NCI-H2196 (cell line): ENCODE results near the gene OR52A5.
"Not testable (repeated sequence)": the region's sequence is repeated elsewhere in the genome, so short reads cannot be mapped to it uniquely, and the experiment has no call there.

Source experiments
- DNase-seq: peaks from one replicate; lab custom pipeline; 2025; ENCODE audit not compliant: unreplicated experiment; lab: John Stamatoyannopoulos, UW

The OR52A5 gene

DNA sequence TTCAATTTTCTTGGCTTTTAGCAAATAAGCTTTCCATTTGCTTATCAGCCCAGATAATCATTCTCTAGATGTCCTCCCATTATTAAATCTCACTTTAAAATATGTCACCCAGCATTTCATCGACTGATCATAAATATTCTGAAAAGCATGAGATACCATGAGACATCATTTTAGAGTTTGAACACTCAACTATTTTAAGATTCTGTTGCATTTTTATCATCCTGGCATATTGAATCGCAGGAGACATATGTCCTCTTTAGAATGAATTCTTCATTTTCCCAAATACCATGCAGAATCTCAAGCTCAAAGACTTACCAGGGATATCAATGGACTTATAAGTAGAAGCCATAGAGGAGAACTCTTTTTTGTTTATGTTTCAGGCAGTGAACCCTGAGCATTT lies at the start of gene OR52A5:
Gene OR52A5 (minus strand): TSS at position 361 of the 400 bp plus-strand sequence. CDS start 5,714 bp downstream, outside the sequence.
- no peak for DNase-seq

DNA sequence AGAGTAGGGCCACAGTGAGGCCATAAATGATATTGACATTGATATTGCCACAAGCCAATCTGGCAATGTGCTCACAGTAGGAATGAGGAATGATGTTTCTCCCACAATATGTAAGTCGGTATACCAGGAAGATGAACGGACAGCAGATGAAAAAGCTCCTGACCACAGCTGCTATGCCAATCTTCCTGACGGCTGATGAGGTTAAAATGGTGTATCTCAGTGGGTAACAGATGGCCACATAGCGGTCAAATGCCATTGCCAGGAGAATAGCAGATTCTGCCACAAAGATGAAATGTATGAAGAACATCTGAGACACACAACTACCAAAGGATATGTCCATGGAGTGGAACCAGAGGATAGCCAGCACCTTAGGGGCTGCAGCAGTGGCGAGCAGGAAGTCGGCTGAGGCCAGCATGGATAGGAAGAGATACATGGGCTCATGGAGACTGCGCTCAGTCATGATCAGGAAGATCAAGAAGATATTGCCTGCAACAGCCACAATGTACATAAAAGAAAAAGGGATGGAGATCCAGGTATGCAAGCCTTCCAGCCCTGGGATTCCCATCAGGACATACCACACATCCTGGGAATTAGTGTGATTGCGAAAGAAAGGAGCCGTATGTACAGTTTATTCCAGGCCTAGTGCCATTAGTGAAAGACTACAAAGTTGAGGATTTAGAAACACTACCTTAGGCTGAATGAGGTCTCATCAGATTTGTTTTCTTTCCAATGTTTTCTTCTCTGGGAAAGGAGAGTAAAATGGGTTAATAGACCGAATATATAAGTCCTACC lies 40.1 kb upstream of the OR52A5 start:
- no peak for DNase-seq

DNA sequence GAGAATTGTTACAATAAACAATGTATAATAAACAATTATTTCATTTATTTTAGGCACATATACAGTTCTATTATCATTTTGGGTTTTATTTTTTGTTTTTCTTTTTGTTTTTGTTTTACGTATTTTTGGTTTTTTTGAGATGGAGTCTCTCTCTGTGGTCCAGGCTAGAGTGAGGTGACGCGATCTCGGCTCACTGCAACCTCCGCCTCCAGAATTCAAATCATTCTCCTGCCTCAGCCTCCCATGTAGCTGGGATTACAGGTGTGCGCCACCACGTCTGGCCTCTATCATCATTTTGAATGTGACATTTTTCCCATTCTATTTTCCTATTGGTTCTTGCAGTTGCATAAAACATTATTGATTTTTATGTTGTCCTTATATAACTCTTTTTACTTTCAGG lies 36.8 kb upstream of the OR52A5 start:
- no peak for DNase-seq

DNA sequence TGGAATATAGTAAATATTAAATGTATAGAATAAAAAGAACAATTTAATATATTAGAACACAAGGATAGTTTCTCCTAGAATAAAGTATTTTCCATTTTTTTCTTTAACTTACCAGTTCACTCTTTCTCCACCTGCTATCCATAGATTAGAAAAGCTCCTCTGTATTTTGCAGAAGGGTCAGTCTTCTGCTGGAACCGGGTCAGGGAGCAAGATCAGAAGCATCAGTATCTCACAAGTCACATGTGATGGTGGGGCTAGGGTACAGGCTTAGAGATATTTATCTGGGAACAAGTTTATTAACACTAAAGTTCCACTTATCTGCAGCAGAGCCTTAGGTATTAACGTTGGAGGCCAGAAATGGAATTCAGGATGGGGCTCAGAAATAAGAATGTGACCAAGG lies 33.7 kb upstream of the OR52A5 start:
- no peak for DNase-seq

DNA sequence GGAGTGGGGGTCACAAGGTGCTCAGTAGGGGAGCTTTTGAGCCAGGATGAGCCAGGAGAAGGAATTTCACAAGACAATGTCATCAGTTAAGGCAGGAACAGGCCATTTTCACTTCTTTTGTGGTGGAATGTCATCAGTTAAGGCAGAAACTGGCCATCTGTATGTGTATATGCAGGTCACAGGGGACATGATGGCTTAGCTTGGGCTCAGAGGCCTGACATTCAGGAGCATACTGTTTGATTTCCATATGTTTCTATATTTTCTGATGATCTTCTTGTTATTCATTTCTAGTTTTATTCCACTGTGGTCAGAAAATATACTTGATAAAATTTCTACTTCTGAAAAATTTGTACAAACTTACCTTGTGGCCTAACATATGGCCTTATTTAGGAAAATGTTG lies 27.7 kb upstream of the OR52A5 start:
- DNase-seq = not testable (repeated sequence)

DNA sequence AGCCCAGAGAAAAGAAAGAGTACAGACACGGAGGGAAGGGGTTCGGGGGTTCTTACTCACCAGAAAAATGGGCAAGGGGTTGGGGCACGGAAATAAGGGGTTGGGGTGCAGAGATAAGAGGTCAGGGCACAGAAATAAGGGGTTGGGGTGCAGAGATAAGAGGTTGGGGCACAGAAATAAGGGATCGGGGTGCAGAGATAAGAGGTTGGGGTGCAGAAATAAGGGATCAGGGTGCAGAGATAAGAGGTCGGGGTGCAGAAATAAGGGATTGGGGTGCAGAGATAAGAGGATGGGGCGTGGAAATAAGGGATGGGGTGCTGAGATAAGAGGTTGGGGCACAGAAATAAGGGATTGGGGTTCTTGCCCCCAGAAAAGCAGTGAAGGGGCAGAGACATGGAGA lies 26.7 kb upstream of the OR52A5 start:
- not testable (repeated sequence) for DNase-seq

DNA sequence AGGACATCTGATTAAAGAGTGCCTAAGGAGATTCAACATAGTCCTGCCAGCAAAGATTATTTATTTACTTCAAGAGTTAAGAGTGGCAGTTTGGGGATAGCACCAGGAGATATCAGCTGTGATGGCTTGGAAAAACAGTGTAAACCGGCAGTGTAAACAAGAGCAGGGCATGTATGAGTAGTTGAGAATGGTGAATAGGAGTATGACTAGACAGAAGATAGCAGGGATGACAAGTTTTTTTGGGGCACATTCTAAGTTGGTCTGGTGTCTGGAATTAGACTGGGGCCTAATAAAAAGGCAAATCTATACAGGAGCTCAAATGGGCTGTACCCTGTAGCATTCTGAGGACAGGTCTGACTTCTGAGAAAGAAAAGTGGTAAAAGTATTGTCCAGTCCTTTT lies 22.9 kb upstream of the OR52A5 start:
- DNase-seq = not testable (repeated sequence)

DNA sequence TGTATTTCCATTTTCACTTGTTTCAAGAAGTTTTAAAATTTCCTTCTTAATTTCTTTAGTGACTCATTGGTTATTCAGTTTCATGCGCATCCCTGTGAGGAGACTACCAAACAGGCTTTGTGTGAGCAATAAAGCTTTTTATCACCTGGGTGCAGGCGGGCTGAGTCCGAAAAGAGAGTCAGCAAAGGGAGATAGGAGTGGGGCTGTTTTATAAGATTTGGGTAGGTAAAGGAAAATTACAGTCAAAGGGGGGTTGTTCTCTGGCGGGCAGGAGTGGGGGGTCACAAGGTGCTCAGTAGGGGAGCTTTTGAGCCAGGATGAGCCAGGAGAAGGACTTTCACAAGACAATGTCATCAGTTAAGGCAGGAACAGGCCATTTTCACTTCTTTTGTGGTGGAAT lies 22.1 kb upstream of the OR52A5 start:
- not testable (repeated sequence) for DNase-seq

DNA sequence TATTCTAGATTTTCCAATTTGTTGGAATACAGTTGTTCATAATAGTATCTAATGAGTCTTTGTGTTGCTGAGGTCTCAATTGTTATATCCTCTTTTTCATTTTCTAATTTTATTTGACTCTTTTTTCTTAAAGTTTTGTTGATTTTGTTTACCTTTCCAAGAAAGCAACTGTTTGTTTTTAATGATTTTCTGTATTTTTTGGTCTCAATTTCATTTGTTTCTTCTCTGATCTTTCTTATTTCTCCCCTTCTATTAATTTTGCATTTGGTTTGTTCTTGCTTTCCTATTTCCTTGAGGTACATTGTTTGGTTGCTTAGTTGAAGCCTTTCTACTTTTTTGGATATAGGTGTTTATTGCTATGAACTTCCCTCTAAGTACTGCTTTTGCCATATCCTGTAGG lies 21.6 kb upstream of the OR52A5 start:
- no peak for DNase-seq

DNA sequence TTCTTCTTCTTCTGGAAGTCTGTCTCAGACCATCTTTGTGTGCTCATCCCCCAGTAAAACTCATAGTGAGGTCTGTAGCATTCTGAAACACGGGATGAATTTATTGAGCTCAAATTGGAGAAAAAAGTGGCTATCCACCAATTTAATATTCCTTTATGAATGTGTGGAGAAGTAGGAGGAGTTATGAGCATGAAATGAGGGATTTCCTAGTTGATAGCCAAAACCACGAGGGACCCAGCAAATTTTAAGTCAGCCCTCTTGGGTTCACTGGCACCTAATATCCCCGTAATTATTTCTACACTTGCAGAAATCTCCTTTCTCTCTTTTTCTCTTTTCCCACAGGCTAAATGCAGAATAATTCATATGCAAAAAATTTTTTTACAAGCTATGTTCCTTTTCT lies 16.5 kb upstream of the OR52A5 start, which contains the start of gene OR52A1:
Gene OR52A1 (minus strand): TSS at position 101 of the 400 bp plus-strand sequence. CDS start 2,388 bp downstream, outside the sequence.
- no peak for DNase-seq

DNA sequence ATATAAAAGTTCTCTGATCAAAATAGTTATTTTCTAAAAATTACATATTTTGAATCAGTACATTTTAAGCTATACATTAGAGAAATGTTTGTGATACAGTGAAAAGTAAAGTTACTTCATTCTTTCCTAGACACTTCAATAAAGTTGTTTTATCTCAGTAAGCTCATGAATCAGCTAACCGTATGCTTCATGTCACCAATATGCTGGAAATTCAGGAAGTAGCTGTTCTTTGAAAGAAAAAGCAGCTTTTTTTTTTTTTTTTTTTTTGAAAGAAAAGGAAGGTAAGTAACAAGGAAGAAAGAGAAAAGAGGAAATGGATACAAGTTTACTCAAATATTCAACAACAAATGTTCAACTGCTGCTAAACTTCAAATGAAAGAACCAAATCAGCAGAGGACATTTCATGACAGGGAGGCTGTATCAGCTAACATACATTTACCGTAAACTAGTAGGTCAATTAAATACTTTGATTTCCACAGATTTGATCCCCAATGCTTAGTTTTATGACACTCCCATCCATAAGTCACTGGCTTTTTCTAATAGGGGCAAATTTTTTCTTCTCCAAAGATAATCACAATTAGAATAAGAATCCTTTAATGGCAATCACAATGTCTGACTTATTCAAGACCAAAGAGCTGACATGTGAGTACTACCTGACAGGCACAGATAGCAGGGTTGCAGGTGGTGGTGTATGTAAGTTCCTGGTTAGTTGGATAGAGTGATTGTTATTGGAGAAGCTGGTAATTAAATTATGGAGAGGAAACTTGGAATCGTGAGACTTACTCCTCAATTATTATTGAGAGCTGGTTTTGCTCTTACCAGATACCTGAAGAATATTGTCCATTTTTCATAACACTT lies 15.6 kb upstream of the OR52A5 start:
- no peak for DNase-seq

DNA sequence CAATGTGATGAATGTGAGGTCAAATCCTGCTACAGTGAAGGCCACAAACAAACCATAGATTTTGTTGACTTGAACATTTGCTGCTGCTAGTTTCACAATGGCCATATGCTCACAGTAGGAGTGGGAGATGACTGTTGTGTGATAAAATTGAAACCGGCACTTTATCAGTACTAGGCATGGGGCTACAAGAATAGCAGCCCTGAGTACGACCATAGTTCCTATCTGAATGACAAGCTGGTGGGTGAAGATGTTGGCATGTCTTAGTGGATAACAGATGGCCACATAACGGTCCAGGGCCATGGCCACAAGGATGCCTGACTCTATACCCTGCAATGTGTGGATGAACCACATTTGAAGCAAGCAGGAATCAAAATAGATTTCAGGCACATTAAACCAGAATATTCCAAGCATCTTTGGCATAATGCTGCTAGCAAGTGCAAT lies 13.6 kb upstream of the OR52A5 start:
- DNase-seq = no peak

DNA sequence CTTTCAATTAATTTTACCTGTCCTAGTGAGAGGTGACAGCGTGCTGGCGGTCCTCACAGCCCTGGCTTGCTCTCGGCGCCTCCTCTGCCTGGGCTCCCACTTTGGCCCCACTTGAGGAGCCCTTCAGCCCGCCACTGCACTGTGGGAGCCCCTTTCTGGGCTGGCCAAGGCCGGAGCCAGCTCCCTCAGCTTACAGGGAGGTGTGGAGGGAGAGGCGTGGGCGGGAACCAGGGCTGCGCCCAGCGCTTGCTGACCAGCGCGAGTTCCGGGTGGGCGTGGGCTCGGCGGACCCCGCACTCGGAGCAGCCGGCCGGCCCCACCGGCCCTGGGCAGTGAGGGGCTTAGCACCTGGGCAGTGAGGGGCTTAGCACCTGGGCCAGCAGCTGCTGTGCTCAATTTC lies 6.0 kb upstream of the OR52A5 start:
- not testable (repeated sequence) for DNase-seq

DNA sequence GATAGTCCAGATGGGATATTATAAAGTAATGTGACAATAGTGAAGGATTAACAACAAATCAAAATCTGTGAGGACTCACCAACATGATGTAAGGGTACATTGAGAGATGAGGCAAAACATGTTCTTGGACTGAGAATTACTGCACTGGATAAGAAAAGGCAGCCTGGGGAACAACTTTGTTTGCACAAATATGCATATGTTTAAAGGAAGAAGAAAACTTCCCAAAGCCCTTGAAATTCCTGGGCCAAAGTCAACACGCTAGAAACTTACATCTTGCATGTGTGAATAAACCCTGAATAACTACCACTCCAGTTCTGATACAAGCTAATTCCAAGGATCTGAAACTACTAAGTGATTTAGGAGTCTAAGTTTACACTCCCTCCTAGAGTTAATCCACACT lies 1.1 kb downstream of the OR52A5 start:
- no peak for DNase-seq

DNA sequence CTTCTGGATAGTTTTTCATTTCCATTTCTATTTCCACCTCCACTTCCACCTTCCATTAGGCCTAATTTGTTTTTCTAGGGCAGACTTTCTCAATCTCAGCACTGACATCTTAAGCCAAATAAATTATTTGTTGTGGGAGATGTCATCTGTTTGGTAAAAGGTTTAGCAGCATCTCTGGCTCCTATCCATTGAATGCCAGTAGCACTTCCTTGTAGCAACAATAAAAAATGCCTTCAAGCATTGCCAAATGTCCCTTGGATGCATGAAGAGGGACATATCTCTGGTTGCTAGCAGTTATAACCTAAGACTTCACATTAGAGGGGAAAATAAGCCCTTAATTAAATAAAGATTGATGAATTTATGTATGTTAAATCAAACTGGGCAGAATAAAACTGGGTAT lies 1.9 kb downstream of the OR52A5 start:
- DNase-seq = no peak

DNA sequence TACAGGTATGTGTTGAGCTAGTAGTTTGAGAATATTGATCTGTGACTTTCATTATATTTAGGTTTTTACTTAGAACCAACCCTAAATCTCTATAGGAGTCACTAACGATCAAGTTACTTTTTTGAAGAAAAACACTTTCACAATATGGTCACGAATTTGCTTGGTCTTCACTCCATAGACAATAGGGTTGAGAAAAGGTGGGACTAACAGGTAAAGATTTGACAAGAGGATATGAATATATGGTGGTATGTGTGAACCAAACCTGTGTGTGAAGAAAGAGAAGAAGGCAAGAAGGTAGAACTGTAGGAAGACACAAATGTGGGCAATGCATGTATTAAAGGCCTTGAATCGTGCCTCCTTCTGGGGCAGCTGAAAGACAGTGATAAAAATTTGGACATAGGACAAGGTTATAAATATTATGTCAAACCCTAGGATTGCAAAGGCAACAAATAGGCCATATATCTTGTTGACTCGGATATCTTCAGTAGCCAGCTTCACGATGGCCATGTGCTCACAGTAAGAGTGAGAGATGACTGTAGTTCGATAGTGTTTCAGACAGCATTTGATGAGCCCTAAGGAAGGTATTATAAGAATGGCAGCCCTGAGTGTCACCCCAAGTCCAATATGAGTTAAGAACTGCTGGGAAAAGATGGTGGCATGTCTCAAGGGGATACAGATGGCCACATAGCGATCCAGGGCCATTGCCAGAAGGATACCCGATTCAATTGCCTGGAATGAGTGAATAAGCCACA lies 6.4 kb downstream of the OR52A5 start:
- no peak for DNase-seq

DNA sequence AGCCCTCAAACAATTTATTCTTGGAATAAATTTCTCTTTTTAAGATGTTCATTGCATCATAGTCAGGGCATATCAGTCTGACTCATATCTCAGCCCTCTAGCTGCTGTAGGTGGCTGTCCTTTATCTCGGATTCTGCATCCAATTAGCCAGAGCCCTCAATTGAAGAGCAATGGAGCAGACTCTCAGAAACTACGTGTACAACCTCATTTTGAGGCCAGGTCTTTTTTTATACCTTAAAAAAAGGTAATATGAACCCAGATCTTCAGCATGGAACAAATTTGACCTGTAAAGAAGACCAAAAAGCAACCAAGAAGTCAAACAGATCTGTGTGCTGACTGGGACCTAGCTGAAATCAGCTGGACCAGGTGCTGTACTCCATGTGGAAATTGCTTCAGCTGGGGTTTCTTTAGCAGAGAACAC lies 8.7 kb downstream of the OR52A5 start:
- no peak for DNase-seq

DNA sequence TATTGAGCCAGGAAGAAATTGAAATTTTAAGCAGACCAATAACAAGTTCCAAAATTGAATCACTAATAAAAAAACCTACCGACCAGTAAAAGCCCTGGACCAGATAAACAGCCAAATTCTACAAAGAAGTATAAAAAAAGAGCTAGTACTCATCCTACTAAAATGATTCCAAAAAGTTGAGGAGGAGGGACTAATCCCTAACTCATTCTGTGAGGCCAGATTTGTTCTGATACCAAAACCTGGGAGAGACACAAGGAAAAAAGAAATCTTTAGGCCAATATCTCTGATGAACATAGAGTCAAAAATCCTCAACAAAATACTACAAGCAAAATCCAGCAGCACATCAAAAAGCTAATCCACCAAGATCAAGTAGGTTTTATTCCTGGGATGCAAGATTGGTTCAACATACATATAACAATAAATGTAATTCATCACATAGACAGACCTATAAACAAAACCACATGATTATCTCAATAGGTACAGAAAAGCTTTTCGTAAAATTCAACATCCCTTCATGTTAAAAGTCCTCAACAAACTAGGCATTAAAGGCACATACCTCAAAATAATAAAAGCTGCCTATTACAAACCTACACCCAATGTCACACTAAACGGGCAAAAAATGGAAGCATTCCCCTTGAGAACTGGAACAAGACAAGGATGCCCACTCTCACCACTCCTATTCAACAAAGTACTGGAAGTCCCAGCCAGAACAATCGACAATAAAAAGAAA lies 13.1 kb downstream of the OR52A5 start:
- no peak for DNase-seq

DNA sequence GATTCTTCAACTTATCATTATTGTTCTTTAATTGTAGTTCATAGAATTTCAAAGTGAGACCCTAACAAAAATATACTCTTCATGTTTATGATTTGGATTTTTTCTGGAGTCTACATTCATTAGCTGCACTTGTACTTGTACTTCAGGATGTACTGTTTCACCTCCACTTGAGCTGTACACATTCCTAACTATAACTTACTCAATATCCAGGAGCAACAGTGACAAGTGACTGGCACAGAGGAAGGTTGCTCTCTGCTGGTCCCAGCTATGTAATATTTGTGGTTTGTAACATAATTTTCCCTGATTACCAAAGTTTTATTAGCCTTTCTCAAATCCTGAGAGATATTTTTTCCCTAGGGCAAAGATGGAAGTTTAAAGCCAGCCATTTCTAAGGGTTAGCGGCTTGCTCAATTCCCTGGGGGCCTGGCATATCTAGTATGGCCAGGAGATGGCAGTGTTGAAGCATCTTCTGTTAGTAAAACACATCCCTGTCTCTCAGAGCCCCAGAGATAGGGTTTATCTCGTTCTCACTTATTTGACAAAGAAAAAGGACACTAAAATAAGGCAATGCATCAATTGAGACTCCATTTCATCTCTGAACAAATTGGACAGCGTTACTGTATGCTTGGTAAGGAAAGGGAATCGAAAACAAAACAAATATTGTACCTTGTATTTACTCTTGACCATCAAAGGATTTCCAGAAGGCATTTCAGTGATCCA lies 14.2 kb downstream of the OR52A5 start:
- peak; percentile 66 for DNase-seq

DNA sequence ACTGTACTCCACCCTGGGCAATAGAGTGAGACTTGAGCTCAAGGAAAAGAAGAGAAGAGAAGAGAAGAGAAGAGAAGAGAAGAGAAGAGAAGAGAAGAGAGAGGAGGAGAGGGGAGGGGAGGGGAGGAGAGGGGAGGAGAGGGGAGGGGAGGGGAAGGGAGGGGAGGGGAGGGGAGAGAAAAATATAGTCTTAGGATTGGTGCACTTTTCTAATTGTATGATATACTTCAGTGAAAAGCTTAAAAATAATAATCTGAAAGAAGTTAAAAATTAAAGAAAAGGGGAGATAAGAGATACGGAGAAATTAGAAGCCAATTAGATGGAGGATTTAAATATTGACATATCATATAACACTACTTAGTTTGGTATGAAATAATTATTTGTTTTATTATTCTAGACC lies 19.3 kb downstream of the OR52A5 start:
- DNase-seq = no peak
